Fibroblast of skin of abdomen (primary cell): ENCODE data around the gene PANX1.

Experiments used
- DNase-seq: peaks from one replicate; pipeline ENCODE4 v3.0.0-alpha.2; 2013

The PANX1 gene

GRCh38 chr11:94129512-94130297, 1.1 kb downstream of the PANX1 start:
- DNase-seq: no peak

- DNase-seq: peak; percentile 85
Measured at GRCh38 chr11:94130298-94131046, 1.8 kb downstream of the PANX1 start.

DNA sequence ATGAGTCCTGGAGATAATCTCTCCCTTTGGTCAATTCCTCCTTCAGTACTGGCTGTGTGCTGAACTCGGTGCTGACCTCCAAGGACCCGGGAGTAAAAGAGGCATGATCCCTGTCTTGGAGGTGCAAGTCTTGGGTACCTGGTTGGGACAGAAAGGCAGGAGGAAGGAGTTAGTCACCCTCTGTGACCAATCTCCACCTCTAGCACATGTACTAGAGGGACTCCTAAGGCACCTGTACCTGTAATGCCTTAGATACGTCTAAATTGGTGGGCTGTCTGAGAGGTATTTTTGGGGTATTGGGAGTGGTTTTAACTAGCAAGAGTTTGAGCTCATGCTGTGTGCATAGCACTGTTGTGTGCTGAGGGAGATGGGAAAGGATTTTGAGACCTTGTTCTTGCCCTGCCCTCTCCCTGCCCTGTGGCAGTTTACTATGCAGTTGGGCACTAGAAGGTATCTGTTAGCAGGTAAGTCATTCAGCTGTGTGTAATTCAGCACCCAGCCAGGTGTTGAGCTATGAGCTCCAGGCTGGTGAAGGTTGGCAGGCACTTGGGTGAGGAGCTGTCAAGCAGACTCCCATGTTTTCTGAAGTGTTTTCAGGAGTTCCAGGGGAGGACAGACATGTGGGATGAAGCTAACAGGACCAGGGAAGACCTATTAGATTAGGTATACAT, 2.5 kb downstream of the PANX1 start:
- no peak for DNase-seq

DNA sequence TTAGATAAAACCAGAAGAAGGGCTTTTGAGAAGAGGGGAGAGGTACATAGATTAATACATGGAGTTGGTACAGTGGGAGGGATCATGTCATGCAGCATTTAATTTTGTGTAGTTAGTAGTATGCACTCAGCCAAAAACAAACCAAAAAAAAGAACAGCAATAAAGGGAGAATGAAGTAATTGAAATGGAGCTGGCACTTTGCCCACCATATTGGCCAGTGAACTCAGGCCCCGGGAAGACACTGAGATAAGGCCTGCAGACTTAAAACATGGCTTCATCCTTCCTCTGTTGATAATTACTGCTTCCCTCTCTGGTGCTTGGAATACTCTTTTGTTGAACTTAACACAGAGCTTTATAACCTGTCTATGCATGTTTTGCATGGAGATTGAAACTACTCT, 3.1 kb downstream of the PANX1 start:
- no peak for DNase-seq

GRCh38 chr11:94132152-94132558, 3.5 kb downstream of the PANX1 start:
- peak; percentile 87 for DNase-seq

DNA sequence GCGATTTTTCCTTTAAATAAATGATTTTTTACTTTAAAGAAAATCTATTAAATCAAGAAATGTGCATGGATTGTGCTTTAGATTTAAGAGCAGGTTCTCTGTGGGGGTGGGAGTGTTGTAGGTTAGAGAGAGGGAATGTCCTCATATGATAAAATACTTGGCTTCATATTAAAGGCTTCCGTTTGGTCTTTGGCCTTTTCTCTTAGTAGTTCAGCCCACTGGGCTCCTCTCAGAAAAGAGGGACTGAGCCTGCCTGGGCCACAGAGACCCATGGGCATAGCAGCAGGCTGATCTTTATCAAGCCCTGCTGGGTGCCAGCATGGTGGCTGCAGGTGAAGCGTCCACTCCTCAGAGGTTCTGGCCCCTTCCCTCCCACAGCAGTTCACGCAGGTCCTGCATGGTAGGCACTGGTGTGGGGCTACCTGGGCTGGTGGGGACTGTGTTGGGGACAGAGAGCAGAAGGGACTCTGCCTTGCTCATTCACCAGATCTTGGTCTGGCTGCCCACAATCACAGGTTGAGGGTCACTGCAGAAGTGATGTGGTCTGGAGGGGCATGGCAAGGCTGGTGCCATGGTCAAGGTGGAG, 4.3 kb downstream of the PANX1 start:
- no peak for DNase-seq

- no peak for DNase-seq
Measured at GRCh38 chr11:94133752-94134151, 5.1 kb downstream of the PANX1 start.

DNA sequence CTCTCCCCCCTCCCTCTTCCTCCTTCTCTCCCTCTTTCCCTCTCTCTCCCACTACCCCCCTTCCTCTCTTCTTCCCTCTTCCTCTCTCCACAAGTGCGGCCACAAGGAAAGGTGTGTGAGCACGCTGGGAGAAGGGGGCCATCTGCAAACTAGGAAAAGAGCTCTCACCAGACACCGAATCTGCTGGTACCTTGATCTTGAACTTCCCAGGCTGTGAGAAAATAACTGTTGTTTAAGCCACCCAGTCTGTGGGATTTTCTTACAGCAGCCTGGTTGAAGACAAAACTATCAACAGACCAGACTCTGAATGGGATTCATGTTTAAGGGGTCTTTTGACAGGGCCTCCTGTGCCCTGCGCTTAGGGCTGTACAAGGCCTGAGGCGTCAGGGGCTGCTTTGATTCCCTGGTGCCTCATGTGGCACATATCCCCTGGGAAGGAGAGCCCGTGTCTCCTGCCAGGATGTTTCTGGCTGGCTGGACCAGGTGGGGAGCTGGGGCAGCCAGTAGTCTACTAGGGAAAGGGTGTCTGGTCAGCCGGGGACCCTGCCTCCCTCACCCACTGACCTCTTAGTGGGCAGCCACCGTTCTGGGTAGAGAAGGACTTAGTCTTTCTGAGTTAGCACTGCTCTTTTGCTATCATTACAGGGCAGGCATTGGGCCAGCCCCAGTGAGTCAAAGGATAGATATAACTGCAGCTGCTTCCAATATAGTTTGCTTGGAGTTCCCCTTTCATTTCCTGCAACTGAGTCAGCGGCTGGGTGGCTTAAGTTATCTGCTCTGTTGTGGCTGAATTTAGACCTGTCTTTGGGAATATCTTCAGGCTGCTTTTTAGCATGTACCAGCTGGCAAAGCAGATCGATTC, 6.2 kb downstream of the PANX1 start:
- peak; percentile 93 for DNase-seq

GRCh38 chr11:94139416-94139815, 10.8 kb downstream of the PANX1 start:
- no peak for DNase-seq

GRCh38 chr11:94140154-94140655, 11.6 kb downstream of the PANX1 start:
- DNase-seq: no peak

DNA sequence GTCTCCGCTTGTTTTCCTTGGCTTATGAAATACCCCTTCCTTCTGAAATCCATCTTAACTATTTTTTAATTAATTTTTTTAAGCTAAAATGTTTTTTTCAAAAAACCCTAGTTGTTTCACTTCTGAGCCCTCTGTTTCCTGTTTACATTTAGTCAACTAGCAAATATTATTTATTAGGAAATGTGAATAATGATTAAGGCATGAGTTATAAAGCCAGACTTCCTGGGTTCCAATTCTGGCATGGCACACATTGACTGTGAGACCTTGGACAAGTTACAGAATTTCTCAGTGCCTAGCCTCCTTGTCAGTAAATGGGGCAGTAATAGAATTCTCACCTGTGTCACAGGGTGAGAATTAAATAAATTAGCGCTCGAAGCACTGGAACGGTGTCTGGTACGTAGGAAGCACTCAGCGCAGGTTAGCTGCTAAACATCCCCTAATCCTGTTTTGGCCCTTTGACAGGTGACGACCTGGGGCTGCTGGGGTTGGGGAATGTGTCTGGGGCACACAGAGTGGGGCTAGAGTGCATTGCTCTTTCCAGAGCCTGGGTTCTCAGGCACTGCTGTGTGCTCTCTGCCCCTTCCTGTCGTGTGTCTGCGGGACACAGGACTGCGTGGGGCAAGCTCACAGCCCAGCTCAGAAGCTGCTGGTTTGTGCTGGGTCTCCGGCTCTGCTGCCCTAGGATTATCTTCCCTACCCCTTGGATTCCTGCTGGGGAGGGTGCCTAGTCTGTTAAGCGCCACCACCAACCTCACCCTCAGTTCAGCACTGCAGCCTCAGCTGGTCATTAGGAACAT, 13.1 kb downstream of the PANX1 start:
- no peak for DNase-seq

- no peak for DNase-seq
Measured at GRCh38 chr11:94142308-94143281, 14.0 kb downstream of the PANX1 start.

DNA sequence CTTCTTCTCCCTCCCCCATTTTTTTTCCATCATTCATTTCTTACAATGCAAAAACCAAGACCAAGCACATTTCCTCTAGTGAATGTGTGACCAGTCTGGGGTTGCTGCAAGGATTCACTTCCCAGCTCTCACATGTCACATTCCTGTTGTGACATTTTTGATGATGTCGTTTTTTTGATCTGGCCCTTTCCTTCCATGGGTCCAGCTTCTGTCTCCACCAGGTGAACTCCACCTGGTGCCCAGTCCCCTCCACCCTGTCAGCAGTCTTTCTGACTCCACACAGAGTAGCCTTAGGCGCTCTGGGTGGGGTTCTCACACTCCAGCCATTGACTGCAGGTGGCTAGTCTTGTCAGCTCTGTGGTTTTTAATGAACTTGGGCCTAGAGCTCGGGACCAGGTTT, 15.6 kb downstream of the PANX1 start:
- no peak for DNase-seq

DNA sequence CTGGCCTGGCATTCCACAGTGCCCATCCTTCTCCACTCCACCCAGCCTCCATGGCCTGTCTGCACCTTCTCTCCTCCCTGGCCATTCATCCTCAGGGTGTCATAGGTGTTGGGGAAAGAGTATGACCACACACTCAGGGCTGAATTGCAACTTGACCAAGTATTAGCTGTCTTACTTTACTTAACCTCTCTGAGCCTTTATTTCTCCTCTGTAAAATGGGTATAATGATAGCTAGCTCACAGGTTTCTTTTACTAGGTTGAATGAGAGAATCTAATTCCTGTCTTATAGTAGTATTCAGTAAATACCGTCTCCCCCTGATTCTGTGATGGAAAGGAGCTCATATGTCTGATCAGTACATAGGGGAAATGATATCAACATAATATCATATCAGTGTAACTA, 16.0 kb downstream of the PANX1 start:
- no peak for DNase-seq

- DNase-seq: no peak
Measured at GRCh38 chr11:94145431-94145830, 16.8 kb downstream of the PANX1 start.

- no peak for DNase-seq
Measured at GRCh38 chr11:94145916-94146315, 17.3 kb downstream of the PANX1 start.

- no peak for DNase-seq
Measured at GRCh38 chr11:94147433-94147845, 18.8 kb downstream of the PANX1 start.

GRCh38 chr11:94148189-94148588, 19.5 kb downstream of the PANX1 start:
- no peak for DNase-seq

DNA sequence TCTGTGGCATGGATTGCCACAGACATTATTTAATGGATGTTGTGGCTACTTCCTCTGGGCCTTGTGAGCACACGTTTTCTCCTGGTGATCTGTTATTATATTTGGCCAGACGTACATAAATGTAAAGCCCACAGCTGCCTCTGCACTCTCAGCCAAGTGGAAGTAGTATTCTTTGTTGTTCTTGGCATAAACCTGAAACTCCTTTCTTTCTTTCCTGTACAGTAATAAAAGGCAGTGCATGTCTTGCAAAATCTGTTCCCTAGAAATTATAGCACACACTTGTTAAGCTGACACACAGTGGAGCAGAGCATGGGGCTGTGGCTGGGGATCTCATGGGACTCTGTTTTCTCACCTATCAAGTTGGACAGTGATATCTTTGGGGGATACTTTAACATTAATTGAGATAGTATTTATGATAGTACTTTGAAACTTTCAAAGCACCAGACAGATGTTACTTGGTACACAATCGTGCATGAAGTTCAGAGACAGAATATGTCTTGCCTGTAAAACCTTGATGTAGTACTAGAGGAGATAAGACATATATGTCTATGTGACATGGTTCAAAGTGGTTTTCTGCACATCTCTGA, 20.9 kb downstream of the PANX1 start:
- peak; percentile 86 for DNase-seq
